ENCODE data around the gene TMEM145. TPM values are rescaled to one million over a fixed set of nuclear protein-coding genes. Genes with fewer than 3 reads are reported as not detected.
A peak's percentile ranks its signal among the peaks of the same experiment; 100 is the strongest.

The TMEM145 gene
- polyA plus RNA-seq, 3 donors = not detected

DNA sequence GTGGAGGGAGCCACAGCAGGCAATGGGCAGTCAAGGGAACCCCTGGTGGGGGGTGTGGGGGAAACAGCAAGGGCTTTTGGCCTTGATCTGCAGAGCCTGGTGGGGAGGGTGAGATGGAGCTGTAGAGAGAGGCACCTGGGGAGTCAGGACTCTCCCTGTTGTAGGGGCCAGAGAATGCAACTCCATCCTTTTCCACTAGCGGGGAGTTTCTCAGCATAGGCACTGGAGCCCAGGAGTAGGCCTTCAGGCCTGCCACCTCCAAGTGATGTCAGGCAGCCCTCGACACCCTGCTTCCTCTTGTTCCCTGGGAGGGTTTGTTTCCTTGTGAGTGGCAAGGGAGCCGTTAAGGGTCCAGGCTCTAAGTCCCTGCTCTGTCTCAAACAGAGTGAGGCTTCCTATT lies 37.3 kb downstream of the TMEM145 start:
- no peaks in the 10 kb centered on the region for H3K9me3 Mint-ChIP-seq

DNA sequence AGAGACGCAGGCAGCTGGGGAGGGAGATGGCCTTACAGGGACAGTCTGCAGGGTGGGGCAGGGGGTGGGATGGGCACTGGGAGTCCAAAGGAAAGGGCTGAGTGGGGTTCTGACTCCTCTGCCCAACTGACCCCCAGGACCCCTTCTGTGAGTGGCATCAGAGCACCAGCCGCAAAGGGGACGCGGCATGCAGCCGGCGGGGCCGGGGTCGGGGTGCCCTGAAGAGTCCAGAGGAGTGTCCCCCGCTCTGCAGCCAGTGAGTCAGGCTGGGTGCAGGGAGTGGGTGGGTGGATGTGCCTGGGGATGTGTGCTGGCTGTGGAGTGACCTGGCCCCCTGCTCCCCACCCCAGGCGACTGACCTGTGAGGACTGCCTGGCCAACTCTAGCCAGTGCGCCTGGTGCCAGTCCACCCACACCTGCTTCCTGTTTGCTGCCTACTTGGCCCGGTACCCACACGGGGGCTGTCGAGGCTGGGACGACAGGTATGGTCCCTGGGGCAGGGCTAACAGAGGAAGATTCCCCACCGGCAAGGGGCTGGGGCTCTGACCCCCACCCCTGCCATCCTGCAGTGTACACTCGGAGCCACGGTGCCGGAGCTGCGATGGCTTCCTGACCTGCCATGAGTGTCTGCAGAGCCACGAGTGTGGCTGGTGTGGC lies 38.1 kb downstream of the TMEM145 start:
- H3K27me3 ChIP-seq (ENCODE audit: control insufficient read depth in 2 of 2, insufficient read depth in 2 of 2, low read length in 2 of 2) = no peaks in the 10 kb centered on the region
- no peak overlapping the region for H2AFZ ChIP-seq (ENCODE audit: insufficient read depth, low read depth, low read length, poor library complexity, severe bottlenecking)
- no peaks in the 10 kb centered on the region for H3K9me3 ChIP-seq (replicated peaks in 1 of 2; ENCODE audit: control insufficient read depth in 1 of 2, insufficient read depth in 1 of 2, low read length in 2 of 2)
- intact Hi-C loops (cut with micrococcal nuclease) = no loop called here
- Mint-ChIP-seq H3K36me3 (peaks cover 7 to 15% of the 10 kb centered on the region in 2 donors), H3K27me3 (ENCODE audit: low read depth in 3 of 3) (peaks cover 0 to 3% (median 0%) of the 10 kb centered on the region in 3 donors), H3K4me3 (no peak overlapping the region), H3K27ac (no peak overlapping the region), H3K9me3 (no peaks in the 10 kb centered on the region), H3K4me1 (peaks cover 15% of the 10 kb centered on the region)
- peaks cover 15 to 18% of the 10 kb centered on the region in 2 donors for H3K4me1 ChIP-seq (ENCODE audit: control insufficient read depth in 1 of 2, insufficient read depth in 2 of 2, low read length in 2 of 2)
- no peak overlapping the region for H3K4me3 ChIP-seq (replicated peaks in 1 of 3; ENCODE audit: low read depth in 2 of 3, low read length in 3 of 3)
- no peak overlapping the region for H3K9ac ChIP-seq (ENCODE audit: insufficient read depth, low read length, poor library complexity, severe bottlenecking)
- no peaks in the 10 kb centered on the region for H4K20me1 ChIP-seq (ENCODE audit: insufficient read depth, low read length)
- TF ChIP-seq, protein P1, sequence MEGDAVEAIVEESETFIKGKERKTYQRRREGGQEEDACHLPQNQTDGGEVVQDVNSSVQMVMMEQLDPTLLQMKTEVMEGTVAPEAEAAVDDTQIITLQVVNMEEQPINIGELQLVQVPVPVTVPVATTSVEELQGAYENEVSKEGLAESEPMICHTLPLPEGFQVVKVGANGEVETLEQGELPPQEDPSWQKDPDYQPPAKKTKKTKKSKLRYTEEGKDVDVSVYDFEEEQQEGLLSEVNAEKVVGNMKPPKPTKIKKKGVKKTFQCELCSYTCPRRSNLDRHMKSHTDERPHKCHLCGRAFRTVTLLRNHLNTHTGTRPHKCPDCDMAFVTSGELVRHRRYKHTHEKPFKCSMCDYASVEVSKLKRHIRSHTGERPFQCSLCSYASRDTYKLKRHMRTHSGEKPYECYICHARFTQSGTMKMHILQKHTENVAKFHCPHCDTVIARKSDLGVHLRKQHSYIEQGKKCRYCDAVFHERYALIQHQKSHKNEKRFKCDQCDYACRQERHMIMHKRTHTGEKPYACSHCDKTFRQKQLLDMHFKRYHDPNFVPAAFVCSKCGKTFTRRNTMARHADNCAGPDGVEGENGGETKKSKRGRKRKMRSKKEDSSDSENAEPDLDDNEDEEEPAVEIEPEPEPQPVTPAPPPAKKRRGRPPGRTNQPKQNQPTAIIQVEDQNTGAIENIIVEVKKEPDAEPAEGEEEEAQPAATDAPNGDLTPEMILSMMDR (IDR thresholded peaks at IDR 0.05) = no peak
- no peaks in the 10 kb centered on the region for H3K79me2 ChIP-seq (ENCODE audit: insufficient read depth, low read length)
- 87% methylated on average over 20 of the region's 21 CpGs for WGBS (ENCODE audit: insufficient coverage)
- H3K27ac ChIP-seq (ENCODE audit: low read depth in 1 of 2, low read length in 2 of 2) = no peak overlapping the region
- peaks cover 4 to 5% of the 10 kb centered on the region in 2 donors for H3K36me3 ChIP-seq (replicated peaks in 1 of 2; ENCODE audit: control insufficient read depth in 1 of 2, insufficient read depth in 2 of 2, low read length in 2 of 2)
- no peak for DNase-seq
- no peak overlapping the region for H3K4me2 ChIP-seq (replicated peaks; ENCODE audit: extremely low read depth, low read length, poor library complexity, severe bottlenecking)

More for the DNA sequence above, 37.3 kb downstream of the TMEM145 start:
- WGBS (ENCODE audit: insufficient coverage) = no CpG with 5 or more reads among the region's 3 CpGs
- Histone ChIP-seq H4K20me1 (ENCODE audit: insufficient read depth, low read length) (no peaks in the 10 kb centered on the region), H2AFZ (ENCODE audit: insufficient read depth, low read depth, low read length, poor library complexity, severe bottlenecking) (no peak overlapping the region), H3K79me2 (ENCODE audit: insufficient read depth, low read length) (no peaks in the 10 kb centered on the region), H3K4me2 (replicated peaks; ENCODE audit: extremely low read depth, low read length, poor library complexity, severe bottlenecking) (no peak overlapping the region), H3K27me3 (ENCODE audit: control insufficient read depth in 2 of 2, insufficient read depth in 2 of 2, low read length in 2 of 2) (no peaks in the 10 kb centered on the region), H3K9ac (ENCODE audit: insufficient read depth, low read length, poor library complexity, severe bottlenecking) (peak overlapping the region; percentile 8), H3K9me3 (replicated peaks in 1 of 2; ENCODE audit: control insufficient read depth in 1 of 2, insufficient read depth in 1 of 2, low read length in 2 of 2) (no peaks in the 10 kb centered on the region), H3K4me3 (replicated peaks in 1 of 3; ENCODE audit: low read depth in 2 of 3, low read length in 3 of 3) (no peak overlapping the region), H3K27ac (ENCODE audit: low read depth in 1 of 2, low read length in 2 of 2) (no peak overlapping the region), H3K36me3 (replicated peaks in 1 of 2; ENCODE audit: control insufficient read depth in 1 of 2, insufficient read depth in 2 of 2, low read length in 2 of 2) (peaks cover 0 to 4% of the 10 kb centered on the region in 2 donors), H3K4me1 (ENCODE audit: control insufficient read depth in 1 of 2, insufficient read depth in 2 of 2, low read length in 2 of 2) (peaks cover 15 to 18% of the 10 kb centered on the region in 2 donors)
- TF ChIP-seq, protein P1 (IDR thresholded peaks at IDR 0.05) = no peak
- H3K36me3 Mint-ChIP-seq = peaks cover 6 to 14% of the 10 kb centered on the region in 2 donors
- intact Hi-C loops (cut with micrococcal nuclease) = no loop called here
- DNase-seq = no peak
- H3K4me1 Mint-ChIP-seq = peaks cover 16% of the 10 kb centered on the region
- no peak overlapping the region for H3K4me3 Mint-ChIP-seq
- H3K27me3 Mint-ChIP-seq (ENCODE audit: low read depth in 3 of 3) = peaks cover 0 to 1% (median 0%) of the 10 kb centered on the region in 3 donors
- no peak overlapping the region for H3K27ac Mint-ChIP-seq
